Sigmoid colon (tissue), 7 donors: Measurements from ENCODE around the gene NTNG1. TPM values are rescaled to one million over a fixed set of nuclear protein-coding genes. Genes with fewer than 3 reads are reported as not detected.

Source experiments
- DNase-seq: peaks from one replicate; pipeline ENCODE4 v3.0.0-alpha.2; 2019
- H3K27ac ChIP-seq, 4 donors: fragments of 200-600 bp; sonication (generic); one replicate each; pipeline ENCODE4 v1.5.1; 2016 to 2019; ENCODE audit warnings: mild to moderate bottlenecking in 1 of 4
- H3K27me3 ChIP-seq, 3 donors: fragments of 200-600 bp; sonication (generic); one replicate each; pipeline ENCODE4 v1.5.1; 2019; ENCODE audit warnings: mild to moderate bottlenecking in 1 of 3
- H3K36me3 ChIP-seq, 4 donors: fragments of 200-600 bp; sonication (generic); one replicate each; pipeline ENCODE4 v1.5.1; 2016 to 2019
- H3K4me1 ChIP-seq, 4 donors: fragments of 200-600 bp; sonication (generic); one replicate each; pipeline ENCODE4 v1.5.1; 2017 to 2019
- H3K4me3 ChIP-seq, 4 donors: fragments of 200-600 bp; sonication (generic); one replicate each; pipeline ENCODE4 v1.5.1; 2017 to 2019; ENCODE audit warnings: mild to moderate bottlenecking in 2 of 4, moderate library complexity in 1 of 4
- H3K9me3 ChIP-seq, 4 donors: fragments of 200-600 bp in 3 of 4; sonication (generic) in 3 of 4; one replicate each; pipeline versions ENCODE4 v1.5.1 to v1.6.1; 2013 to 2019
- EP300 ChIP-seq, 4 donors: sonication (generic); formaldehyde crosslinking; IDR thresholded peaks; one replicate each; pipeline ENCODE4 v1.6.1; 2017; ENCODE audit warnings: antibody characterized with exemption in 4 of 4
- POLR2A ChIP-seq, 2 donors: fragments of 450-650 bp; IDR thresholded peaks; one replicate each; pipeline ENCODE4 v1.6.1; 2016; ENCODE audit warnings: antibody characterized with exemption in 2 of 2, mild to moderate bottlenecking in 2 of 2, moderate library complexity in 2 of 2
- POLR2AphosphoS5 ChIP-seq, 4 donors: sonication (generic); formaldehyde crosslinking; IDR thresholded peaks; one replicate each; pipeline ENCODE4 v1.6.1; 2017; ENCODE audit warnings: antibody characterized with exemption in 4 of 4
- WGBS, 2 donors: extraction: QIAGEN DNeasy Blood & Tissue Kit; methylation state at CpG; one replicate each; pipeline ENCODE4 v1.1.7; 2013; 5-methylcytosine and 5-hydroxymethylcytosine counted together
- intact Hi-C: fragments of 100-400 bp; cut with DNase I; formaldehyde crosslinking; loops from one replicate; pipeline ENCODE4 v1.15.1; 2023
- polyA plus RNA-seq, 3 donors: library from polyadenylated mRNA; stranded (reverse); fragments of 200-250 nt; gene quantifications; one replicate each; pipeline ENCODE4 v1.2.3, GENCODE V29; 2013
- total RNA-seq, 4 donors: library from RNA; depleted of rRNA; stranded (reverse); fragments of >200 nt; gene quantifications; one replicate each; pipeline ENCODE4 v1.1.0, GENCODE V29; 2016
- TF ChIP-seq, protein P1 (sequence below), 4 experiments: fragments of 450-650 bp in 3 of 4; fragments of 200-600 bp in 1 of 4; IDR thresholded peaks; one replicate each; pipeline ENCODE4 v1.5.1; 2016 to 2019; ENCODE audit warnings: antibody characterized with exemption in 4 of 4, mild to moderate bottlenecking in 3 of 4, moderate library complexity in 2 of 4
- donor health status: healthy with polysubstance abuse.
- donor health status: Bipolar disorder and iron deficiency.
- donor health status: healthy.

The NTNG1 gene
- total and polyA plus RNA-seq, 7 donors: under 0.01 to 32.5 (median 9.5) TPM; not detected in 1

- 7 to 25% methylated on average over 2 of the region's 2 CpGs for WGBS, 2 donors
- no peaks in the 10 kb centered on the region for H3K4me1 ChIP-seq
- TF ChIP-seq POLR2A (IDR thresholded peaks at IDR 0.05): no peak
- no peak for TF ChIP-seq POLR2AphosphoS5 (IDR thresholded peaks at IDR 0.05)
- no peak for TF ChIP-seq EP300 (IDR thresholded peaks at IDR 0.05)
- TF ChIP-seq, protein P1, sequence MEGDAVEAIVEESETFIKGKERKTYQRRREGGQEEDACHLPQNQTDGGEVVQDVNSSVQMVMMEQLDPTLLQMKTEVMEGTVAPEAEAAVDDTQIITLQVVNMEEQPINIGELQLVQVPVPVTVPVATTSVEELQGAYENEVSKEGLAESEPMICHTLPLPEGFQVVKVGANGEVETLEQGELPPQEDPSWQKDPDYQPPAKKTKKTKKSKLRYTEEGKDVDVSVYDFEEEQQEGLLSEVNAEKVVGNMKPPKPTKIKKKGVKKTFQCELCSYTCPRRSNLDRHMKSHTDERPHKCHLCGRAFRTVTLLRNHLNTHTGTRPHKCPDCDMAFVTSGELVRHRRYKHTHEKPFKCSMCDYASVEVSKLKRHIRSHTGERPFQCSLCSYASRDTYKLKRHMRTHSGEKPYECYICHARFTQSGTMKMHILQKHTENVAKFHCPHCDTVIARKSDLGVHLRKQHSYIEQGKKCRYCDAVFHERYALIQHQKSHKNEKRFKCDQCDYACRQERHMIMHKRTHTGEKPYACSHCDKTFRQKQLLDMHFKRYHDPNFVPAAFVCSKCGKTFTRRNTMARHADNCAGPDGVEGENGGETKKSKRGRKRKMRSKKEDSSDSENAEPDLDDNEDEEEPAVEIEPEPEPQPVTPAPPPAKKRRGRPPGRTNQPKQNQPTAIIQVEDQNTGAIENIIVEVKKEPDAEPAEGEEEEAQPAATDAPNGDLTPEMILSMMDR (IDR thresholded peaks at IDR 0.05): no peak
- no peak for DNase-seq
- no peaks in the 10 kb centered on the region for H3K27me3 ChIP-seq
- no peaks in the 10 kb centered on the region for H3K9me3 ChIP-seq
- H3K36me3 ChIP-seq: no peaks in the 10 kb centered on the region
- intact Hi-C loops: no loop called here
- H3K27ac ChIP-seq: no peak overlapping the region
- H3K4me3 ChIP-seq: no peak overlapping the region
Measured at GRCh38 chr1:107487506-107487905, 346.7 kb downstream of the NTNG1 start.

GRCh38 chr1:107491582-107491981, 350.7 kb downstream of the NTNG1 start:
- Histone ChIP-seq H3K27me3 (no peaks in the 10 kb centered on the region), H3K9me3 (no peaks in the 10 kb centered on the region), H3K4me3 (no peak overlapping the region), H3K27ac (no peak overlapping the region), H3K4me1 (peaks cover 0 to 12% (median 2%) of the 10 kb centered on the region in 4 donors), H3K36me3 (no peaks in the 10 kb centered on the region)
- TF ChIP-seq, protein P1 (IDR thresholded peaks at IDR 0.05): no peak
- TF ChIP-seq EP300 (IDR thresholded peaks at IDR 0.05) (no peak), POLR2AphosphoS5 (IDR thresholded peaks at IDR 0.05) (no peak), POLR2A (IDR thresholded peaks at IDR 0.05) (no peak)
- 83 to 90% methylated on average over 4 of the region's 4 CpGs for WGBS, 2 donors
- DNase-seq: no peak
- intact Hi-C loops: loop anchor here (10.0 kb wide), 1 partner anchor 217 kb away; no protein-coding TSS in a partner anchor

DNA sequence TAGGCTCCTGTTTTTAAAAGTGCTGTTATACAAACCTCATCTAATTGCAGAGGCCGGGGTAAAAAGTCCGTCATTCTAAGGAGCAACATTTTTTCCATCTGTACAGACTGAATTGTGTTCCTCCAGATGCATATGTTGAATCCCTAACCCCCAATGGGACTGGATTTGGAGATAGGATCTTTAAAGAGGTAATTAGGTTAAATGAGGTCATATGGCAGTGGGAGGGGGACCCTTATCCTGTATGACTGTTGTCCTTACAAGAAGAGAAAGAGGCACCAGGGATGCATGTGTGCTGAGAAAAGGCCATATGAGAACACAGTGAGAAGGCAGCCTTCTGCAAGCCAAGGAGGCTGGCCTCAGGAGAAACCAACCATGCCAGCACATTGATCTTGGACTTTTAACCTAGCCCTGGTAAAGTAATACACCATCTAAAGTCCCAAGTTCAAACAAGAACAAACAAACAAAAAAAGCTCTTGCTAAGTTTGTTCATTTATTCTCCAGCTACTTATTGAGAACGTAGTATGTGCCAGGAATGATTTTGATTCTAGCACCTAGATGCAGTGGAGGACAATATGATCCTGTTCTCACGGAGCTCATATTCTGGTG, 352.4 kb downstream of the NTNG1 start:
- H3K4me3 ChIP-seq: no peak overlapping the region
- no peaks in the 10 kb centered on the region for H3K27me3 ChIP-seq
- no peak for DNase-seq
- peaks cover 0 to 14% (median 2%) of the 10 kb centered on the region in 4 donors for H3K4me1 ChIP-seq
- no peaks in the 10 kb centered on the region for H3K9me3 ChIP-seq
- no peak overlapping the region for H3K27ac ChIP-seq
- no peaks in the 10 kb centered on the region for H3K36me3 ChIP-seq
- WGBS, 2 donors: 79 to 92% methylated on average over 4 of the region's 4 CpGs
- intact Hi-C loops: loop anchor here (10.0 kb wide), 1 partner anchor 218 kb away; no protein-coding TSS in a partner anchor
- TF ChIP-seq, protein P1 (IDR thresholded peaks at IDR 0.05): no peak
- TF ChIP-seq POLR2AphosphoS5 (IDR thresholded peaks at IDR 0.05) (no peak), POLR2A (IDR thresholded peaks at IDR 0.05) (no peak), EP300 (IDR thresholded peaks at IDR 0.05) (no peak)

DNA sequence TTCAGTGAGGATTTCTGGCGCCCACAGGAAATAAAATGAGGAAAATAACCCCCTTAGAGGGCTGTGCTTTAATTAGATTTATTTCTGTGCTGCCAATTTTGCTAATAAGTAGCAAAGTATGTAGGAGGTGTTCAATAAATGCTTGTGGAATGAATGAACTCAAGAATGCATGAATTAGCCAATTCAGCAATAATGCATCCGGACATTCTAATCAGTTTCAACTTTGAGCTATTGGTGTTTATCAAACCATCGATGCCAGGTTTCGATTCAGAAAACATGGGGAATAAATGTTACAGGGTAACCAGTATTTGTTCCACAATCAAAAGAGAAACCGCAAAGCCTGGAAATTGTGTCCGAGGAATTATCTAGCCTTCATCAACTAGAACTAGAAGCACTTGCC, 353.2 kb downstream of the NTNG1 start:
- no peak overlapping the region for H3K4me3 ChIP-seq
- no peak overlapping the region for H3K27ac ChIP-seq
- intact Hi-C loops: loop anchor here (10.0 kb wide), 1 partner anchor 219 kb away; no protein-coding TSS in a partner anchor
- DNase-seq: no peak
- H3K27me3 ChIP-seq: no peaks in the 10 kb centered on the region
- no peaks in the 10 kb centered on the region for H3K36me3 ChIP-seq
- WGBS, 2 donors: 95% methylated on average over 6 of the region's 6 CpGs
- TF ChIP-seq, protein P1 (IDR thresholded peaks at IDR 0.05): no peak
- TF ChIP-seq POLR2A (IDR thresholded peaks at IDR 0.05) (no peak), EP300 (IDR thresholded peaks at IDR 0.05) (no peak), POLR2AphosphoS5 (IDR thresholded peaks at IDR 0.05) (no peak)
- peaks cover 0 to 14% (median 2%) of the 10 kb centered on the region in 4 donors for H3K4me1 ChIP-seq
- H3K9me3 ChIP-seq: no peaks in the 10 kb centered on the region
